ENCODE data around the gene RAB23. TPM values are rescaled to one million over a fixed set of nuclear protein-coding genes. Genes with fewer than 3 reads are reported as not detected.

Gene RAB23
- total and polyA plus RNA-seq, 2 experiments from 2014 or later = 5.2 to 16.7 TPM

GRCh38 chr6:57198926-57199636 is 23.0 kb downstream of the RAB23 start:
- Histone ChIP-seq H3F3A (replicated peaks; ENCODE audit: low read depth) (no peaks in the 10 kb centered on the region), H3K79me2 (replicated peaks; ENCODE audit: insufficient read depth) (peaks cover 10% of the 10 kb centered on the region; the same call in 1 of the 2 replicates), H3K4me3 (no peak overlapping the region), H3K36me3 (ENCODE audit: insufficient read depth) (no peaks in the 10 kb centered on the region), H4K20me1 (replicated peaks; ENCODE audit: insufficient read depth) (no peaks in the 10 kb centered on the region; the same call in 1 of the 2 replicates), H3K27ac (ENCODE audit: low read depth) (no peak overlapping the region), H3K4me2 (no peak overlapping the region), H3K27me3 (ENCODE audit: insufficient read depth) (no peaks in the 10 kb centered on the region), H3K9me2 (ENCODE audit: insufficient read depth) (no peaks in the 10 kb centered on the region), H2AFZ (no peak overlapping the region), H3K4me1 (ENCODE audit: insufficient read depth) (0 out of 2 replicates have a peak, but pooled peaks cover 3% of the 10 kb centered on the region)
- Mint-ChIP-seq H3K27ac (peak overlapping the region; percentile 54; the same call in 1 of the 2 replicates), H3K9me3 (no peaks in the 10 kb centered on the region), H3K27me3 (ENCODE audit: insufficient read depth, low read depth, poor library complexity) (no peaks in the 10 kb centered on the region), H3K4me3 (no peak overlapping the region), H3K36me3 (ENCODE audit: low read depth) (no peaks in the 10 kb centered on the region; the same call in 2 of the 3 replicates), H3K4me1 (peaks cover 11% of the 10 kb centered on the region)
- TF ChIP-seq, protein P1, sequence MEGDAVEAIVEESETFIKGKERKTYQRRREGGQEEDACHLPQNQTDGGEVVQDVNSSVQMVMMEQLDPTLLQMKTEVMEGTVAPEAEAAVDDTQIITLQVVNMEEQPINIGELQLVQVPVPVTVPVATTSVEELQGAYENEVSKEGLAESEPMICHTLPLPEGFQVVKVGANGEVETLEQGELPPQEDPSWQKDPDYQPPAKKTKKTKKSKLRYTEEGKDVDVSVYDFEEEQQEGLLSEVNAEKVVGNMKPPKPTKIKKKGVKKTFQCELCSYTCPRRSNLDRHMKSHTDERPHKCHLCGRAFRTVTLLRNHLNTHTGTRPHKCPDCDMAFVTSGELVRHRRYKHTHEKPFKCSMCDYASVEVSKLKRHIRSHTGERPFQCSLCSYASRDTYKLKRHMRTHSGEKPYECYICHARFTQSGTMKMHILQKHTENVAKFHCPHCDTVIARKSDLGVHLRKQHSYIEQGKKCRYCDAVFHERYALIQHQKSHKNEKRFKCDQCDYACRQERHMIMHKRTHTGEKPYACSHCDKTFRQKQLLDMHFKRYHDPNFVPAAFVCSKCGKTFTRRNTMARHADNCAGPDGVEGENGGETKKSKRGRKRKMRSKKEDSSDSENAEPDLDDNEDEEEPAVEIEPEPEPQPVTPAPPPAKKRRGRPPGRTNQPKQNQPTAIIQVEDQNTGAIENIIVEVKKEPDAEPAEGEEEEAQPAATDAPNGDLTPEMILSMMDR (conservative IDR thresholded peaks at IDR 0.05; ENCODE audit: low read depth in 2 of 2) = peak in 1 of 2 experiments; percentile 46; a peak in 3 of 4 replicates
- no peak for TF ChIP-seq EZH2 (IDR thresholded peaks at IDR 0.05; ENCODE audit: low read depth, unreplicated experiment)
- DNase-seq (ENCODE audit: low spot score) = peak; percentile 67
- peak; percentile 94 for ATAC-seq

DNA sequence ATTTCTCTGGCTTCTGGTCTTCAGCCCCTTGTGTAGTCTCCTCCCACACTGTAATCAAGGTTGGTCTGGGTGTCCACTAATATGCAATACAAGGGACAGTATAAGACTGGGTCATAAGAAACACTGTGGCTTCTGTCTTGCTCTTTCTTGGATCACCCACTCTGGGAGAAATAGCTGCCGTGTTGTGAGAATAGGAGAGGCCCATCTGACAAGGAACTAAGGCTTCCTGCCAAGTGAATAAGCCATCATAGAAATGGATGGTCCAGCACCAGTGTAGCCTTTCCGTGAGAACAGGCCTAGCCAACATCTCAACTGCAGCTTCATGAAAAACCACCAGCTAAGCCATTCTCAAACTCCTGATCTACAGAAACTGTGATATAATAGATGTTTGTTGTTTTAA is 26.6 kb downstream of the RAB23 start:
- no peaks in the 10 kb centered on the region for H3K27me3 Mint-ChIP-seq (ENCODE audit: insufficient read depth, low read depth, poor library complexity)
- Histone ChIP-seq H3K79me2 (replicated peaks; ENCODE audit: insufficient read depth) (no peaks in the 10 kb centered on the region; the same call in 1 of the 2 replicates), H3K4me3 (no peak overlapping the region), H3K4me1 (ENCODE audit: insufficient read depth) (0 out of 2 replicates have a peak, but pooled peaks cover 3% of the 10 kb centered on the region), H3K36me3 (ENCODE audit: insufficient read depth) (no peaks in the 10 kb centered on the region), H3K4me2 (no peak overlapping the region), H4K20me1 (replicated peaks; ENCODE audit: insufficient read depth) (no peaks in the 10 kb centered on the region; the same call in 1 of the 2 replicates), H2AFZ (no peak overlapping the region), H3K27ac (ENCODE audit: low read depth) (no peak overlapping the region), H3F3A (replicated peaks; ENCODE audit: low read depth) (no peaks in the 10 kb centered on the region), H3K27me3 (ENCODE audit: insufficient read depth) (no peaks in the 10 kb centered on the region), H3K9me2 (ENCODE audit: insufficient read depth) (no peaks in the 10 kb centered on the region)
- no peak overlapping the region for H3K27ac Mint-ChIP-seq
- ATAC-seq = no peak
- no peak overlapping the region for H3K4me3 Mint-ChIP-seq
- H3K4me1 Mint-ChIP-seq = peaks cover 11% of the 10 kb centered on the region
- H3K9me3 Mint-ChIP-seq = no peaks in the 10 kb centered on the region
- TF ChIP-seq ZNF462 (CRISPR knock-in tag; IDR thresholded peaks at IDR 0.05) (no peak), ZNF331 (CRISPR knock-in tag; IDR thresholded peaks at IDR 0.05; ENCODE audit: low read depth) (no peak), STAT1 (IDR thresholded peaks at IDR 0.05; ENCODE audit: unreplicated experiment) (no peak), NANOG (IDR thresholded peaks at IDR 0.05; ENCODE audit: borderline replicate concordance) (no peak), EZH2 (IDR thresholded peaks at IDR 0.05; ENCODE audit: low read depth, unreplicated experiment) (no peak)
- DNase-seq (ENCODE audit: low spot score) = no peak
- H3K36me3 Mint-ChIP-seq (ENCODE audit: low read depth) = peaks cover 17% of the 10 kb centered on the region

All from GM23338 (cell line).